GM23338 (cell line): ENCODE results near the gene SLC20A1.

Source experiments
- CREB1 ChIP-seq: fragments of 250-450 bp; sonication (Bioruptor Pico); IDR thresholded peaks from 2 replicates; pipeline ENCODE4 v1.5.0; 2020; ENCODE audit warnings: low read depth, mild to moderate bottlenecking, moderate library complexity
- EZH2 ChIP-seq: fragments of 200-600 bp; sonication (generic); IDR thresholded peaks from one replicate; pipeline ENCODE4 v1.8.0; 2017; ENCODE audit warnings: antibody characterized with exemption, mild to moderate bottlenecking, low read depth; ENCODE audit not compliant: unreplicated experiment
- EZH2phosphoT487 ChIP-seq: fragments of 200-600 bp; sonication (generic); IDR thresholded peaks from one replicate; pipeline ENCODE4 v1.8.1; 2018; ENCODE audit warnings: antibody characterized with exemption; ENCODE audit not compliant: unreplicated experiment
- JUNB ChIP-seq: IDR thresholded peaks from one replicate; pipeline ENCODE4 v1.6.1; 2016; ENCODE audit warnings: antibody characterized with exemption; ENCODE audit not compliant: unreplicated experiment
- POLR2AphosphoS5 ChIP-seq: IDR thresholded peaks from 2 replicates; pipeline ENCODE4 v1.6.1; 2016; ENCODE audit warnings: antibody characterized with exemption, low read depth
- STAT1 ChIP-seq: IDR thresholded peaks from one replicate; pipeline ENCODE4 v1.6.1; 2016; ENCODE audit warnings: antibody characterized with exemption; ENCODE audit not compliant: unreplicated experiment
- ZNF114 ChIP-seq: fragments of 250-450 bp; sonication (Bioruptor Pico); IDR thresholded peaks from 2 replicates; pipeline ENCODE4 v1.5.0; 2020; ENCODE audit warnings: mild to moderate bottlenecking, moderate library complexity
- ZNF331 ChIP-seq: fragments of 250-450 bp; sonication (Bioruptor Pico); IDR thresholded peaks from 2 replicates; pipeline ENCODE4 v1.5.0; 2020; ENCODE audit warnings: low read depth, mild to moderate bottlenecking, moderate library complexity
- TF ChIP-seq, protein P1 (sequence below), 2 experiments: fragments of 200-600 bp in 1 of 2; sonication (generic) in 1 of 2; conservative IDR thresholded peaks; 2 replicates each; pipeline versions ENCODE4 v1.5.1 to v1.6.1; 2016 to 2017; ENCODE audit warnings: antibody characterized with exemption in 2 of 2, low read depth in 2 of 2, mild to moderate bottlenecking in 2 of 2, moderate library complexity in 1 of 2
- TF ChIP-seq, protein P2 (sequence below): IDR thresholded peaks from one replicate; pipeline ENCODE4 v1.6.1; 2018; ENCODE audit warnings: antibody characterized with exemption; ENCODE audit not compliant: unreplicated experiment
- TF ChIP-seq, protein P3 (sequence below): IDR thresholded peaks from 2 replicates; pipeline ENCODE4 v1.6.1; 2016; ENCODE audit warnings: antibody characterized with exemption
- TF ChIP-seq, protein P4 (sequence below): fragments of 250-450 bp; sonication (Bioruptor Pico); IDR thresholded peaks from 2 replicates; pipeline ENCODE4 v1.5.0; 2020; ENCODE audit warnings: mild to moderate bottlenecking, moderate library complexity

DNA sequence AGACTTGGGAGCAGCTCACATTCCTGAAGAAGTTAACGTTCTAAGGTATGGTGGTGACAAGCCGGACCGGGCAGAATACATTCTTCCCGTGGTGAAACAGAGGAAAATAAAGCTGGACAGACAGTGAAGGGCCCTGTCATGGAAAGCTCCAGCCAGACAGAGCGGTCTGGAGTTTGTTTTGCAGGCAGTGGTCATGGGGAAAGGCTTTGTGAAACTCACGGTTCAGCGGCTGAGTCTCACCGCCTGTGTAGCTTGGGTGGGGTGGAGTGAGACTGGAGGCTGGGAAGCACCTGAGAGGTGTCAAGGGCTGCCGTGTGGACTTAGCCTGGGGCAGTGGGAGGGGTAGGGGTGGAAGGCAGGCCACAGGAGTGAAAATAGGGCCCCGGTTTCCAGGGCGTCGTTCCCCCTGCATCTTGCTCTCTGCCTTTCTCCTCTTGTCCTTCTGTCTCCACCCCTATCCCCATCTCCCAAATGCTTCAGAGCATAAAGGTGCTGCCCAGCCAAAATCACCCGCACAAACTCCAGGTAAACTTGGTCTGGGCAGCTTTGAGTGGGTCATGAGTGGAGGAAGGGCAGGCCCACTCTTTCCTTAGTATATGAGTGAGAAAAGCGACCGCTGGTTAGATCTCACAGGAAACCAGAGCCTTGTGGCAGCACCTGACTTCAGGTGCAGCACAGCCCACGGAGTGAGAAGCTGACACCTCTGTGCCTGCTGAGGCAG, 11.4 kb upstream of the SLC20A1 start:
- TF ChIP-seq POLR2AphosphoS5: no peak
- TF ChIP-seq, protein P1, sequence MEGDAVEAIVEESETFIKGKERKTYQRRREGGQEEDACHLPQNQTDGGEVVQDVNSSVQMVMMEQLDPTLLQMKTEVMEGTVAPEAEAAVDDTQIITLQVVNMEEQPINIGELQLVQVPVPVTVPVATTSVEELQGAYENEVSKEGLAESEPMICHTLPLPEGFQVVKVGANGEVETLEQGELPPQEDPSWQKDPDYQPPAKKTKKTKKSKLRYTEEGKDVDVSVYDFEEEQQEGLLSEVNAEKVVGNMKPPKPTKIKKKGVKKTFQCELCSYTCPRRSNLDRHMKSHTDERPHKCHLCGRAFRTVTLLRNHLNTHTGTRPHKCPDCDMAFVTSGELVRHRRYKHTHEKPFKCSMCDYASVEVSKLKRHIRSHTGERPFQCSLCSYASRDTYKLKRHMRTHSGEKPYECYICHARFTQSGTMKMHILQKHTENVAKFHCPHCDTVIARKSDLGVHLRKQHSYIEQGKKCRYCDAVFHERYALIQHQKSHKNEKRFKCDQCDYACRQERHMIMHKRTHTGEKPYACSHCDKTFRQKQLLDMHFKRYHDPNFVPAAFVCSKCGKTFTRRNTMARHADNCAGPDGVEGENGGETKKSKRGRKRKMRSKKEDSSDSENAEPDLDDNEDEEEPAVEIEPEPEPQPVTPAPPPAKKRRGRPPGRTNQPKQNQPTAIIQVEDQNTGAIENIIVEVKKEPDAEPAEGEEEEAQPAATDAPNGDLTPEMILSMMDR (conservative IDR thresholded peaks at IDR 0.05; ENCODE audit: low read depth in 2 of 2): no peak
- no peak for TF ChIP-seq ZNF114 (CRISPR knock-in tag)
- no peak for TF ChIP-seq EZH2
- TF ChIP-seq, protein P2, sequence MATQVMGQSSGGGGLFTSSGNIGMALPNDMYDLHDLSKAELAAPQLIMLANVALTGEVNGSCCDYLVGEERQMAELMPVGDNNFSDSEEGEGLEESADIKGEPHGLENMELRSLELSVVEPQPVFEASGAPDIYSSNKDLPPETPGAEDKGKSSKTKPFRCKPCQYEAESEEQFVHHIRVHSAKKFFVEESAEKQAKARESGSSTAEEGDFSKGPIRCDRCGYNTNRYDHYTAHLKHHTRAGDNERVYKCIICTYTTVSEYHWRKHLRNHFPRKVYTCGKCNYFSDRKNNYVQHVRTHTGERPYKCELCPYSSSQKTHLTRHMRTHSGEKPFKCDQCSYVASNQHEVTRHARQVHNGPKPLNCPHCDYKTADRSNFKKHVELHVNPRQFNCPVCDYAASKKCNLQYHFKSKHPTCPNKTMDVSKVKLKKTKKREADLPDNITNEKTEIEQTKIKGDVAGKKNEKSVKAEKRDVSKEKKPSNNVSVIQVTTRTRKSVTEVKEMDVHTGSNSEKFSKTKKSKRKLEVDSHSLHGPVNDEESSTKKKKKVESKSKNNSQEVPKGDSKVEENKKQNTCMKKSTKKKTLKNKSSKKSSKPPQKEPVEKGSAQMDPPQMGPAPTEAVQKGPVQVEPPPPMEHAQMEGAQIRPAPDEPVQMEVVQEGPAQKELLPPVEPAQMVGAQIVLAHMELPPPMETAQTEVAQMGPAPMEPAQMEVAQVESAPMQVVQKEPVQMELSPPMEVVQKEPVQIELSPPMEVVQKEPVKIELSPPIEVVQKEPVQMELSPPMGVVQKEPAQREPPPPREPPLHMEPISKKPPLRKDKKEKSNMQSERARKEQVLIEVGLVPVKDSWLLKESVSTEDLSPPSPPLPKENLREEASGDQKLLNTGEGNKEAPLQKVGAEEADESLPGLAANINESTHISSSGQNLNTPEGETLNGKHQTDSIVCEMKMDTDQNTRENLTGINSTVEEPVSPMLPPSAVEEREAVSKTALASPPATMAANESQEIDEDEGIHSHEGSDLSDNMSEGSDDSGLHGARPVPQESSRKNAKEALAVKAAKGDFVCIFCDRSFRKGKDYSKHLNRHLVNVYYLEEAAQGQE: no peak
- no peak for TF ChIP-seq JUNB
- no peak for TF ChIP-seq CREB1 (CRISPR knock-in tag)
- TF ChIP-seq STAT1: no peak
- no peak for TF ChIP-seq EZH2phosphoT487
- TF ChIP-seq, protein P3, sequence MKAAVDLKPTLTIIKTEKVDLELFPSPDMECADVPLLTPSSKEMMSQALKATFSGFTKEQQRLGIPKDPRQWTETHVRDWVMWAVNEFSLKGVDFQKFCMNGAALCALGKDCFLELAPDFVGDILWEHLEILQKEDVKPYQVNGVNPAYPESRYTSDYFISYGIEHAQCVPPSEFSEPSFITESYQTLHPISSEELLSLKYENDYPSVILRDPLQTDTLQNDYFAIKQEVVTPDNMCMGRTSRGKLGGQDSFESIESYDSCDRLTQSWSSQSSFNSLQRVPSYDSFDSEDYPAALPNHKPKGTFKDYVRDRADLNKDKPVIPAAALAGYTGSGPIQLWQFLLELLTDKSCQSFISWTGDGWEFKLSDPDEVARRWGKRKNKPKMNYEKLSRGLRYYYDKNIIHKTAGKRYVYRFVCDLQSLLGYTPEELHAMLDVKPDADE: no peak
- TF ChIP-seq ZNF331 (CRISPR knock-in tag): no peak
- TF ChIP-seq, protein P4, sequence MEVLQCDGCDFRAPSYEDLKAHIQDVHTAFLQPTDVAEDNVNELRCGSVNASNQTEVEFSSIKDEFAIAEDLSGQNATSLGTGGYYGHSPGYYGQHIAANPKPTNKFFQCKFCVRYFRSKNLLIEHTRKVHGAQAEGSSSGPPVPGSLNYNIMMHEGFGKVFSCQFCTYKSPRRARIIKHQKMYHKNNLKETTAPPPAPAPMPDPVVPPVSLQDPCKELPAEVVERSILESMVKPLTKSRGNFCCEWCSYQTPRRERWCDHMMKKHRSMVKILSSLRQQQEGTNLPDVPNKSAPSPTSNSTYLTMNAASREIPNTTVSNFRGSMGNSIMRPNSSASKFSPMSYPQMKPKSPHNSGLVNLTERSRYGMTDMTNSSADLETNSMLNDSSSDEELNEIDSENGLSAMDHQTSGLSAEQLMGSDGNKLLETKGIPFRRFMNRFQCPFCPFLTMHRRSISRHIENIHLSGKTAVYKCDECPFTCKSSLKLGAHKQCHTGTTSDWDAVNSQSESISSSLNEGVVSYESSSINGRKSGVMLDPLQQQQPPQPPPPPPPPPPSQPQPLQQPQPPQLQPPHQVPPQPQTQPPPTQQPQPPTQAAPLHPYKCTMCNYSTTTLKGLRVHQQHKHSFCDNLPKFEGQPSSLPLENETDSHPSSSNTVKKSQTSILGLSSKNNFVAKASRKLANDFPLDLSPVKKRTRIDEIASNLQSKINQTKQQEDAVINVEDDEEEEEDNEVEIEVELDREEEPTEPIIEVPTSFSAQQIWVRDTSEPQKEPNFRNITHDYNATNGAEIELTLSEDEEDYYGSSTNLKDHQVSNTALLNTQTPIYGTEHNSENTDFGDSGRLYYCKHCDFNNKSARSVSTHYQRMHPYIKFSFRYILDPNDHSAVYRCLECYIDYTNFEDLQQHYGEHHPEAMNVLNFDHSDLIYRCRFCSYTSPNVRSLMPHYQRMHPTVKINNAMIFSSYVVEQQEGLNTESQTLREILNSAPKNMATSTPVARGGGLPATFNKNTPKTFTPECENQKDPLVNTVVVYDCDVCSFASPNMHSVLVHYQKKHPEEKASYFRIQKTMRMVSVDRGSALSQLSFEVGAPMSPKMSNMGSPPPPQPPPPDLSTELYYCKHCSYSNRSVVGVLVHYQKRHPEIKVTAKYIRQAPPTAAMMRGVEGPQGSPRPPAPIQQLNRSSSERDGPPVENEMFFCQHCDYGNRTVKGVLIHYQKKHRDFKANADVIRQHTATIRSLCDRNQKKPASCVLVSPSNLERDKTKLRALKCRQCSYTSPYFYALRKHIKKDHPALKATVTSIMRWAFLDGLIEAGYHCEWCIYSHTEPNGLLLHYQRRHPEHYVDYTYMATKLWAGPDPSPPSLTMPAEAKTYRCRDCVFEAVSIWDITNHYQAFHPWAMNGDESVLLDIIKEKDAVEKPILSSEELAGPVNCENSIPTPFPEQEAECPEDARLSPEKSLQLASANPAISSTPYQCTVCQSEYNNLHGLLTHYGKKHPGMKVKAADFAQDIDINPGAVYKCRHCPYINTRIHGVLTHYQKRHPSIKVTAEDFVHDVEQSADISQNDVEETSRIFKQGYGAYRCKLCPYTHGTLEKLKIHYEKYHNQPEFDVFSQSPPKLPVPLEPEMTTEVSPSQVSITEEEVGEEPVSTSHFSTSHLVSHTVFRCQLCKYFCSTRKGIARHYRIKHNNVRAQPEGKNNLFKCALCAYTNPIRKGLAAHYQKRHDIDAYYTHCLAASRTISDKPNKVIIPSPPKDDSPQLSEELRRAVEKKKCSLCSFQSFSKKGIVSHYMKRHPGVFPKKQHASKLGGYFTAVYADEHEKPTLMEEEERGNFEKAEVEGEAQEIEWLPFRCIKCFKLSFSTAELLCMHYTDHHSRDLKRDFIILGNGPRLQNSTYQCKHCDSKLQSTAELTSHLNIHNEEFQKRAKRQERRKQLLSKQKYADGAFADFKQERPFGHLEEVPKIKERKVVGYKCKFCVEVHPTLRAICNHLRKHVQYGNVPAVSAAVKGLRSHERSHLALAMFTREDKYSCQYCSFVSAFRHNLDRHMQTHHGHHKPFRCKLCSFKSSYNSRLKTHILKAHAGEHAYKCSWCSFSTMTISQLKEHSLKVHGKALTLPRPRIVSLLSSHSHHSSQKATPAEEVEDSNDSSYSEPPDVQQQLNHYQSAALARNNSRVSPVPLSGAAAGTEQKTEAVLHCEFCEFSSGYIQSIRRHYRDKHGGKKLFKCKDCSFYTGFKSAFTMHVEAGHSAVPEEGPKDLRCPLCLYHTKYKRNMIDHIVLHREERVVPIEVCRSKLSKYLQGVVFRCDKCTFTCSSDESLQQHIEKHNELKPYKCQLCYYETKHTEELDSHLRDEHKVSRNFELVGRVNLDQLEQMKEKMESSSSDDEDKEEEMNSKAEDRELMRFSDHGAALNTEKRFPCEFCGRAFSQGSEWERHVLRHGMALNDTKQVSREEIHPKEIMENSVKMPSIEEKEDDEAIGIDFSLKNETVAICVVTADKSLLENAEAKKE: no peak
